HCT116 (cell line): ENCODE data around the gene CHSY1. TPM values are rescaled to one million over a fixed set of nuclear protein-coding genes. Genes with fewer than 3 reads are reported as not detected.

Source experiments
- CTCF ChIP-seq, 3 experiments: fragments of 200-600 bp in 1 of 3; sonication (generic) in 1 of 3; IDR thresholded peaks in 2 of 3; conservative IDR thresholded peaks in 1 of 3; 2 replicates each; pipeline ENCODE4 v1.5.1; 2012 to 2017; ENCODE audit warnings: low read depth in 2 of 3, low read length in 2 of 3, antibody characterized with exemption in 1 of 3, borderline replicate concordance in 1 of 3, control low read depth in 1 of 3, mild to moderate bottlenecking in 1 of 3, mixed read lengths in 1 of 3, mixed run types in 1 of 3, moderate library complexity in 1 of 3; ENCODE audit not compliant: insufficient read depth in 1 of 3
- FOSL1 ChIP-seq: IDR thresholded peaks from 2 replicates; pipeline ENCODE4 v1.6.1; 2012; ENCODE audit warnings: low read depth
- REST ChIP-seq: IDR thresholded peaks from 2 replicates; pipeline ENCODE4 v1.6.1; 2012; ENCODE audit warnings: low read depth
- SP1 ChIP-seq: IDR thresholded peaks from 2 replicates; pipeline ENCODE4 v1.6.1; 2012; ENCODE audit warnings: low read depth
- total RNA-seq: library from RNA; stranded (reverse); gene quantifications from one replicate; pipeline ENCODE4 v1.2.1, GENCODE V29; 2021; ENCODE audit not compliant: unreplicated experiment

CHSY1 gene
- total RNA-seq, 1 experiment from 2014 or later = 25.4 TPM

DNA sequence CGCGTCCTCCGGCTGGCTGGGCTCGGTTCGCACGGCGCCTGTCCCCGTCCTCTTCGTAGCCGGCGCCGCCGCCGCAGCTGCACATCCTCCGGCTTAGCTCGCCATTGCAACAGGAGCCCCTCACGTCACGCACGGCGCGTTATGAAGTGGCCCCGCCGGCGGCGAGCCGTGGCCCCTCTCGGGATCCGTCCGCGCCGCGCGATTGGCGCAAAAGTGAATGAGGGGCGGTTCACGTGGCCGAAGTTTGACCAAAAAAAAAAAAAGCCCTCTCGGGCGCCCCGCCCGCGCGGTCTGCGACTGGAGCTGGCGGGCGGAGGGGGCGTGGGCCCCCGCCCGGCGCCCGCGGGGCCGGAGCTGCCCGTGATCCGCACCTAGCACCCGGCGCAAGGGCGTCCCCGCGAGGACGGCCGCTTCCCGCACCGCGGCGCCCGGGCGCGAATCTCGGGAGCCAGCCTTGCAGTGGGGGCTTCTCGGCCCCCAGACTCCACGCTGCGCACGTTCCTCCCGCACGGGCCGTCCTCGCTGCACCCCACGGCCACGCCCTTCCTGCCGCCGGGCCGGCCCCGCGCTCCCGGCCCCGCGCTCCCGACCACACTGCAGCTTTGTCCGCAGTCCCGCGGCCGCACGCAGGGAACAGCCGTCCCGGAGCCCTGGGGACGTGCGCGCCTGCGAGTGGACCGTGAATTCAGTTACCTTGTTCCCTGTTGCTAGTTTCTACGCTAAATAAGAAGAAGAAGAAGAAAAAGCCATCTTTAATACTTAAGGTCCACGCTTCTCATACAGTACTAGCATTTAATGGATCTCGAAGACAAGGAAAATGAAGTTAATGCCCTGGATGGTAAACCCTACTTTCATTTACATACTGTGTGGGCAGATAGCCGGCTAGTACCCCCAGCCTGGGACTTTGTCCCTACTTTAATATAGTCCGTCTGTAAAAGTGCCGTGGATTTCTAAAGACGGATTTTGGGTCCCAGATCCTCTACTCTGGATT lies at the start of gene CHSY1 (continued):
- TF ChIP-seq REST (no peak), SP1 (peak; percentile 79), FOSL1 (no peak), CTCF (IDR thresholded peaks at IDR 0.05 in 2 of 3, conservative IDR thresholded peaks at IDR 0.05 in 1 of 3; ENCODE audit: borderline replicate concordance in 1 of 3, insufficient read depth in 1 of 3, low read depth in 2 of 3, low read length in 2 of 3) (no peak)
